Measurements from ENCODE around the gene SIN3B.

GRCh38 chr19:16921766-16922591 is 92.8 kb downstream of the SIN3B start:
- TF ChIP-seq, protein P1, sequence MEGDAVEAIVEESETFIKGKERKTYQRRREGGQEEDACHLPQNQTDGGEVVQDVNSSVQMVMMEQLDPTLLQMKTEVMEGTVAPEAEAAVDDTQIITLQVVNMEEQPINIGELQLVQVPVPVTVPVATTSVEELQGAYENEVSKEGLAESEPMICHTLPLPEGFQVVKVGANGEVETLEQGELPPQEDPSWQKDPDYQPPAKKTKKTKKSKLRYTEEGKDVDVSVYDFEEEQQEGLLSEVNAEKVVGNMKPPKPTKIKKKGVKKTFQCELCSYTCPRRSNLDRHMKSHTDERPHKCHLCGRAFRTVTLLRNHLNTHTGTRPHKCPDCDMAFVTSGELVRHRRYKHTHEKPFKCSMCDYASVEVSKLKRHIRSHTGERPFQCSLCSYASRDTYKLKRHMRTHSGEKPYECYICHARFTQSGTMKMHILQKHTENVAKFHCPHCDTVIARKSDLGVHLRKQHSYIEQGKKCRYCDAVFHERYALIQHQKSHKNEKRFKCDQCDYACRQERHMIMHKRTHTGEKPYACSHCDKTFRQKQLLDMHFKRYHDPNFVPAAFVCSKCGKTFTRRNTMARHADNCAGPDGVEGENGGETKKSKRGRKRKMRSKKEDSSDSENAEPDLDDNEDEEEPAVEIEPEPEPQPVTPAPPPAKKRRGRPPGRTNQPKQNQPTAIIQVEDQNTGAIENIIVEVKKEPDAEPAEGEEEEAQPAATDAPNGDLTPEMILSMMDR (IDR thresholded peaks at IDR 0.05; ENCODE audit: poor library complexity, severe bottlenecking): no peak
- TF ChIP-seq EZH2 (IDR thresholded peaks at IDR 0.05; ENCODE audit: borderline replicate concordance, insufficient read depth, low read length, poor library complexity, severe bottlenecking) (no peak), EP300 (conservative IDR thresholded peaks at IDR 0.05; ENCODE audit: poor library complexity, severe bottlenecking) (no peak), POLR2AphosphoS5 (IDR thresholded peaks at IDR 0.05) (no peak), SMC3 (conservative IDR thresholded peaks at IDR 0.05; ENCODE audit: poor library complexity) (no peak)
